H1 (cell line): ENCODE measurements around the gene IFNL2. TPM values are rescaled to one million over a fixed set of nuclear protein-coding genes. Genes with fewer than 3 reads are reported as not detected.

ENCODE experiments used
- CTCF ChIA-PET: fragments of 300-600 bp; sonication (Branson Sonifier 250); formaldehyde crosslinking; loops from one replicate; lab custom pipeline; 2021; ENCODE audit not compliant: partially characterized antibody; lab: Charles Lee
- POLR2A ChIA-PET: fragments of 300-600 bp; sonication (Branson Sonifier 250); formaldehyde crosslinking; loops from one replicate; lab custom pipeline; 2021; ENCODE audit warnings: inconsistent platforms; ENCODE audit not compliant: partially characterized antibody; lab: Charles Lee
- DNase-seq, 2 experiments: peaks; one replicate each; pipeline versions ENCODE4 v3.0.0 to v3.0.0-alpha.2; 2010 to 2022; ENCODE audit warnings: low spot score in 2 of 2, low read depth in 1 of 2, mixed read lengths in 1 of 2
- FAIRE-seq: peaks from 2 replicates; lab custom pipeline; 2011; peaks lifted over from hg19 to GRCh38; lab: Jason Lieb, UNC
- H2AFZ ChIP-seq: 2 replicates; pipeline ENCODE4 v1.8.1; 2012; ENCODE audit warnings: low read length, inconsistent platforms
- H2AK5ac ChIP-seq: 2 replicates; pipeline ENCODE4 v1.6.1; 2013; ENCODE audit warnings: low read depth, low read length
- H2BK120ac ChIP-seq: replicated peaks from 2 replicates; pipeline ENCODE3; 2013; ENCODE audit warnings: low read depth, low read length, inconsistent platforms
- H2BK12ac ChIP-seq: 2 replicates; pipeline ENCODE4 v1.6.1; 2013; ENCODE audit warnings: low read depth, low read length
- H2BK15ac ChIP-seq: 2 replicates; pipeline ENCODE4 v1.6.1; 2013; ENCODE audit warnings: low read length
- H2BK20ac ChIP-seq: 2 replicates; pipeline ENCODE4 v1.6.1; 2013; ENCODE audit warnings: low read length
- H2BK5ac ChIP-seq: 2 replicates; pipeline ENCODE4 v1.6.1; 2013; ENCODE audit warnings: low read depth, low read length
- H3K14ac ChIP-seq: 2 replicates; pipeline ENCODE4 v1.6.1; 2013; ENCODE audit warnings: inconsistent platforms; ENCODE audit not compliant: insufficient read length
- H3K18ac ChIP-seq: 2 replicates; pipeline ENCODE4 v1.6.1; 2013; ENCODE audit warnings: low read length; ENCODE audit errors: extremely low read depth
- H3K23ac ChIP-seq: 2 replicates; pipeline ENCODE4 v1.6.1; 2013; ENCODE audit warnings: inconsistent platforms; ENCODE audit not compliant: insufficient read length
- H3K23me2 ChIP-seq: 2 replicates; pipeline ENCODE4 v1.6.1; 2013; ENCODE audit warnings: low read depth, low read length
- H3K27ac ChIP-seq: 2 replicates; pipeline ENCODE4 v1.6.1; 2011; ENCODE audit warnings: low read depth, low read length, inconsistent platforms
- H3K27me3 ChIP-seq, 4 experiments: replicated peaks in 1 of 4; 1 replicate in 1 of 4; 2 replicates in 3 of 4; pipeline versions ENCODE4 v1.6.1 to v1.8.1; 2011 to 2013; ENCODE audit warnings: low read length in 3 of 4, mild to moderate bottlenecking in 3 of 4, inconsistent platforms in 2 of 4, mixed read lengths in 2 of 4, moderate library complexity in 1 of 4; ENCODE audit not compliant: control insufficient read depth in 3 of 4, insufficient read depth in 3 of 4; ENCODE audit errors: extremely low read depth in 1 of 4
- H3K36me3 ChIP-seq, 4 experiments: 2 replicates each; pipeline versions ENCODE4 v1.6.1 to v1.8.1; 2011 to 2013; ENCODE audit warnings: mild to moderate bottlenecking in 4 of 4, low read length in 3 of 4, moderate library complexity in 2 of 4, control low read depth in 1 of 4, inconsistent platforms in 1 of 4; ENCODE audit not compliant: insufficient read depth in 4 of 4, control insufficient read depth in 2 of 4
- H3K4ac ChIP-seq: replicated peaks from 2 replicates; pipeline ENCODE3; 2013; ENCODE audit warnings: low read length, low read depth, mixed read lengths, inconsistent platforms; ENCODE audit not compliant: insufficient read length
- H3K4me1 ChIP-seq, 4 experiments: replicated peaks in 1 of 4; 1 replicate in 1 of 4; 2 replicates in 3 of 4; pipeline versions ENCODE4 v1.6.1 to v1.8.1; 2011 to 2013; ENCODE audit warnings: low read length in 3 of 4, inconsistent platforms in 2 of 4, mixed read lengths in 1 of 4; ENCODE audit not compliant: insufficient read depth in 4 of 4, control insufficient read depth in 3 of 4
- H3K4me2 ChIP-seq, 2 experiments: 2 replicates each; pipeline versions ENCODE4 v1.6.1 to v1.8.1; 2011 to 2013; ENCODE audit warnings: low read depth in 2 of 2, low read length in 2 of 2, control low read depth in 1 of 2, inconsistent platforms in 1 of 2, mild to moderate bottlenecking in 1 of 2; ENCODE audit not compliant: insufficient read depth in 1 of 2
- H3K4me3 ChIP-seq, 4 experiments: fragments of 200-600, 300-600 bp in 1 of 4; sonication (generic), shearing (Covaris generic), sonication (Bioruptor Twin) in 1 of 4; 2 replicates each; pipeline versions ENCODE4 v1.5.1 to v1.8.1; 2011 to 2016; ENCODE audit warnings: low read length in 4 of 4, low read depth in 3 of 4, control low read depth in 2 of 4, inconsistent platforms in 2 of 4, mild to moderate bottlenecking in 2 of 4, mixed read lengths in 1 of 4, moderate library complexity in 1 of 4; ENCODE audit not compliant: insufficient read depth in 2 of 4; ENCODE audit errors: extremely low read depth in 1 of 4
- H3K56ac ChIP-seq: replicated peaks from 2 replicates; pipeline ENCODE3; 2013; ENCODE audit warnings: low read depth, mild to moderate bottlenecking, mixed read lengths, low read length, inconsistent platforms; ENCODE audit not compliant: insufficient read length
- H3K79me1 ChIP-seq: 2 replicates; pipeline ENCODE4 v1.6.1; 2013; ENCODE audit warnings: low read depth, low read length, control low read depth
- H3K79me2 ChIP-seq, 2 experiments: 2 replicates each; pipeline versions ENCODE4 v1.6.1 to v1.8.1; 2012 to 2013; ENCODE audit warnings: low read length in 2 of 2, mild to moderate bottlenecking in 2 of 2, inconsistent platforms in 1 of 2; ENCODE audit not compliant: insufficient read depth in 2 of 2, control insufficient read depth in 1 of 2
- H3K9ac ChIP-seq, 4 experiments: replicated peaks in 1 of 4; 1 replicate in 1 of 4; 2 replicates in 3 of 4; pipeline versions ENCODE4 v1.6.1 to v1.8.1; 2011 to 2013; ENCODE audit warnings: low read depth in 3 of 4, low read length in 3 of 4, control low read depth in 2 of 4, mild to moderate bottlenecking in 2 of 4, moderate library complexity in 2 of 4, inconsistent platforms in 1 of 4; ENCODE audit errors: extremely low read depth in 1 of 4
- H3K9me3 ChIP-seq, 2 experiments: 2 replicates each; pipeline versions ENCODE4 v1.6.1 to v1.8.1; 2012 to 2013; ENCODE audit warnings: mild to moderate bottlenecking in 2 of 2, moderate library complexity in 2 of 2, control low read depth in 1 of 2, inconsistent platforms in 1 of 2, low read depth in 1 of 2, low read length in 1 of 2, mixed read lengths in 1 of 2; ENCODE audit not compliant: insufficient read depth in 2 of 2
- H4K20me1 ChIP-seq, 2 experiments: replicated peaks in 1 of 2; 2 replicates each; pipeline versions ENCODE3 to v1.8.1; 2011 to 2013; ENCODE audit warnings: inconsistent platforms in 2 of 2, low read length in 2 of 2, mild to moderate bottlenecking in 1 of 2; ENCODE audit not compliant: insufficient read depth in 2 of 2, control insufficient read depth in 1 of 2
- H4K5ac ChIP-seq: 2 replicates; pipeline ENCODE4 v1.6.1; 2013; ENCODE audit warnings: low read length, low read depth, mixed read lengths, inconsistent platforms; ENCODE audit not compliant: insufficient read length
- H4K8ac ChIP-seq: 2 replicates; pipeline ENCODE4 v1.8.0; 2013; ENCODE audit warnings: mild to moderate bottlenecking, moderate library complexity, low read length, inconsistent platforms; ENCODE audit not compliant: insufficient read depth; ENCODE audit errors: extremely low read depth
- H4K91ac ChIP-seq: replicated peaks from 2 replicates; pipeline ENCODE3; 2013; ENCODE audit warnings: low read length, mixed read lengths, inconsistent platforms; ENCODE audit not compliant: insufficient read length
- CTBP2 ChIP-seq: IDR thresholded peaks from 2 replicates; pipeline ENCODE4 v1.7.0; 2011; ENCODE audit warnings: borderline replicate concordance, mild to moderate bottlenecking, moderate library complexity, mixed read lengths, low read length; ENCODE audit not compliant: insufficient read depth, insufficient read length
- EGR1 ChIP-seq: IDR thresholded peaks from 2 replicates; pipeline ENCODE4 v1.6.1; 2011; ENCODE audit warnings: low read depth, low read length, borderline replicate concordance
- GABPA ChIP-seq: IDR thresholded peaks from 2 replicates; pipeline ENCODE4 v1.6.1; 2011; ENCODE audit warnings: mild to moderate bottlenecking, low read length, moderate library complexity, borderline replicate concordance; ENCODE audit not compliant: insufficient read depth
- GTF2F1 ChIP-seq: IDR thresholded peaks from 2 replicates; pipeline ENCODE4 v1.6.1; 2012; ENCODE audit warnings: low read depth, low read length, improper control_type of control experiment, borderline replicate concordance
- JUN ChIP-seq: IDR thresholded peaks from 2 replicates; pipeline ENCODE4 v1.6.1; 2011; ENCODE audit warnings: low read depth, mild to moderate bottlenecking, improper control_type of control experiment, low read length
- POLR2A ChIP-seq, 2 experiments: IDR thresholded peaks; 1 replicate in 1 of 2; 2 replicates in 1 of 2; pipeline ENCODE4 v1.6.1; 2011; ENCODE audit warnings: low read depth in 2 of 2, low read length in 2 of 2, mild to moderate bottlenecking in 2 of 2; ENCODE audit errors: control extremely low read depth in 1 of 2
- RNF2 ChIP-seq: fragments of 200-900, 300-1000 bp; sonication (generic); IDR thresholded peaks from 2 replicates; pipeline ENCODE4 v1.7.1; 2016; ENCODE audit warnings: borderline replicate concordance, low read depth, mild to moderate bottlenecking, antibody characterized with exemption, low read length; ENCODE audit not compliant: poor library complexity, severe bottlenecking; ENCODE audit errors: missing control alignments
- RXRA ChIP-seq: IDR thresholded peaks from 2 replicates; pipeline ENCODE4 v1.6.1; 2011; ENCODE audit warnings: low read depth, mild to moderate bottlenecking, low read length, moderate library complexity; ENCODE audit not compliant: insufficient read depth
- SAP30 ChIP-seq: fragments of 300-600 bp; sonication (generic); IDR thresholded peaks from 2 replicates; pipeline ENCODE4 v1.7.1; 2012; ENCODE audit warnings: low read length, moderate library complexity, mild to moderate bottlenecking, inconsistent platforms; ENCODE audit not compliant: insufficient read depth, insufficient replicate concordance
- TAF1 ChIP-seq: IDR thresholded peaks from 2 replicates; pipeline ENCODE4 v1.6.1; 2011; ENCODE audit warnings: mild to moderate bottlenecking, low read depth, low read length
- TCF12 ChIP-seq: IDR thresholded peaks from 2 replicates; pipeline ENCODE4 v1.6.1; 2011; ENCODE audit warnings: low read depth, mild to moderate bottlenecking, low read length
- TEAD4 ChIP-seq: IDR thresholded peaks from 2 replicates; pipeline ENCODE4 v1.6.1; 2012; ENCODE audit warnings: low read depth, low read length, inconsistent platforms, mixed read lengths
- WGBS, 2 experiments: shearing (Covaris generic) in 1 of 2; methylation state at CpG; one replicate each; pipeline versions ENCODE4 v1.1.6 to v1.1.7; 2013 to 2015; ENCODE audit warnings: low lambda C conversion rate in 2 of 2, mixed read lengths in 2 of 2, inconsistent platforms in 1 of 2, low coverage in 1 of 2, missing lambda C conversion rate in 1 of 2; ENCODE audit not compliant: insufficient replicate concordance in 2 of 2, insufficient coverage in 1 of 2, insufficient read length in 1 of 2; ENCODE audit errors: extremely low coverage in 1 of 2, missing lambda C conversion rate in 1 of 2; 5-methylcytosine and 5-hydroxymethylcytosine counted together
- polyA plus RNA-seq, 7 experiments: library from polyadenylated mRNA; depleted of rRNA in 3 of 7; stranded (reverse) in 5 of 7; unstranded in 2 of 7; fragments of >200 nt in 5 of 7; fragments of 200-250 nt in 2 of 7; gene quantifications; 1 replicate in 5 of 7; 2 replicates in 1 of 7; 4 replicates in 1 of 7; pipeline versions ENCODE4 v1.2.1 to v1.2.3, GENCODE V29; 2011 to 2013; ENCODE audit warnings: missing spikeins in 2 of 7, mixed read lengths in 2 of 7
- total RNA-seq: library from RNA; stranded (reverse); fragmentation: NEBNext Ultra II Directional; extraction: Animal tissue kit (Norgen Biotek cat#: 25700); gene quantifications from 2 replicates; pipeline ENCODE4 v1.2.1, GENCODE V29; 2021

The IFNL2 gene
- total and polyA plus RNA-seq, 2 of the 8 experiments (the other 6 are each of a cell fraction or from before 2014, with no cell fraction given), result not detected

DNA sequence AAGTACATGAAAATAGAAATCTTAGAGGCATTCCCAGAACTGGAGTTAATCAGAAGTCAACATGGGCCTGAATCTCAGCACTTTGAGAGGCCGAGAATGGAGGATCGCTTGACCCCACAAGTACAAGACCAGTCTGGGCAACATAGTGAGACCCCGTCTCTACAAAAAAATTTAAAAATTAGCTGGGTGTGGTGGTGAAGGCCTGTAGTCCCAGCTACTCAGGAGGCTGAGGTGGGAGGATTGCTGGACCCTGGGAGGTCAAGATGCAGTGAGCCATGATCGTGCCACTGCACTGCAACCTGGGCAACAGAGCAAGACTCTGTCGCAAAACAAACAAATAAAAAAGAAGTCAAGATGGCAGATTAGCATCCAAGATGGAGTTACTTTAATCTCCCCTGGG, 8.5 kb downstream of the IFNL2 start:
- CTCF ChIA-PET, result no interaction called here
- peaks cover 0 to 4% (median 0%) of the 10 kb centered on the region in 4 experiments; a peak in 1 of 7 replicates for H3K27me3 ChIP-seq
- no peak overlapping the region for H3K23ac ChIP-seq
- no peak overlapping the region for H2BK20ac ChIP-seq
- H2BK12ac ChIP-seq, result no peak overlapping the region
- POLR2A ChIA-PET, result interaction anchor here (1.4 kb wide), 1 partner anchor 27 kb away, joined by 3 read pairs; no protein-coding TSS in a partner anchor
- no peaks in the 10 kb centered on the region; the same call in 1 of the 2 replicates for H3K23me2 ChIP-seq
- no peak overlapping the region for H2BK5ac ChIP-seq
- no peaks in the 10 kb centered on the region for H3K4me1 ChIP-seq
- H3K9ac ChIP-seq, result no peak overlapping the region
- no peaks in the 10 kb centered on the region for H3K36me3 ChIP-seq
- DNase-seq (no peak), FAIRE-seq (no peak)
- H2AK5ac ChIP-seq, result no peak overlapping the region
- H3K79me1 ChIP-seq, result no peaks in the 10 kb centered on the region
- no peak overlapping the region for H3K14ac ChIP-seq
- TF ChIP-seq EGR1 (no peak), RNF2 (no peak), GTF2F1 (no peak), SAP30 (no peak), RXRA (no peak), CTBP2 (no peak), JUN (no peak), TAF1 (no peak), TEAD4 (no peak), POLR2A (IDR thresholded peaks at IDR 0.05; ENCODE audit: control extremely low read depth in 1 of 2, low read depth in 2 of 2, low read length in 2 of 2) (no peak), GABPA (no peak), TCF12 (no peak)
- no peaks in the 10 kb centered on the region for H3K9me3 ChIP-seq
- H2BK15ac ChIP-seq, result no peak overlapping the region
- no peak overlapping the region for H4K91ac ChIP-seq
- 90% methylated on average over 5 of the region's 5 CpGs; no CpG with 5 or more reads in 1 of the 2 experiments for WGBS, 2 experiments
- H3K79me2 ChIP-seq, result no peaks in the 10 kb centered on the region
- no peak overlapping the region for H3K4ac ChIP-seq
- H3K18ac ChIP-seq, result no peak overlapping the region
- no peak overlapping the region for H2BK120ac ChIP-seq
- no peak overlapping the region for H3K4me2 ChIP-seq
- H4K8ac ChIP-seq, result no peak overlapping the region
- H4K20me1 ChIP-seq, result no peaks in the 10 kb centered on the region
- H2AFZ ChIP-seq, result no peak overlapping the region
- H3K56ac ChIP-seq, result no peak overlapping the region
- no peak overlapping the region for H3K27ac ChIP-seq
- no peak overlapping the region for H3K4me3 ChIP-seq
- no peak overlapping the region for H4K5ac ChIP-seq
